Kidney (tissue), 14 donors: ENCODE results near the gene SCN2A. TPM values are rescaled to one million over a fixed set of nuclear protein-coding genes. Genes with fewer than 3 reads are reported as not detected.

Experiments
- DNase-seq, 5 donors: peaks; one replicate each; pipeline ENCODE4 v3.0.0-alpha.2; 2013 to 2020
- FAIRE-seq: peaks from 2 replicates; lab custom pipeline; 2012; peaks lifted over from hg19 to GRCh38; lab: Jason Lieb, UNC
- H3K27ac ChIP-seq, 2 donors: one replicate each; pipeline ENCODE4 v1.7.0; 2013; ENCODE audit warnings: low read depth in 2 of 2, low read length in 2 of 2, inconsistent platforms in 1 of 2
- H3K27me3 ChIP-seq: one replicate; pipeline ENCODE4 v1.7.1; 2013; ENCODE audit warnings: low read length, inconsistent platforms; ENCODE audit not compliant: control insufficient read depth, insufficient read depth
- H3K36me3 ChIP-seq, 3 donors: one replicate each; pipeline versions ENCODE4 v1.7.0 to v1.7.1; 2013; ENCODE audit warnings: low read length in 3 of 3, control low read depth in 1 of 3, inconsistent platforms in 1 of 3; ENCODE audit not compliant: insufficient read depth in 3 of 3, control insufficient read depth in 2 of 3
- H3K4me1 ChIP-seq, 3 donors: one replicate each; pipeline versions ENCODE4 v1.7.0 to v1.7.1; 2013; ENCODE audit warnings: low read length in 3 of 3, inconsistent platforms in 1 of 3, low read depth in 1 of 3; ENCODE audit not compliant: control insufficient read depth in 2 of 3, insufficient read depth in 2 of 3
- H3K4me3 ChIP-seq, 3 donors: one replicate each; pipeline versions ENCODE4 v1.7.0 to v1.8.1; 2013; ENCODE audit warnings: low read length in 3 of 3, control low read depth in 1 of 3, inconsistent platforms in 1 of 3
- H3K9ac ChIP-seq, 3 donors: one replicate each; pipeline versions ENCODE4 v1.7.0 to v1.7.1; 2013; ENCODE audit warnings: low read length in 3 of 3, control low read depth in 1 of 3, inconsistent platforms in 1 of 3
- H3K9me3 ChIP-seq, 3 donors: one replicate each; pipeline versions ENCODE4 v1.7.0 to v1.7.1; 2013; ENCODE audit warnings: low read length in 3 of 3, control low read depth in 1 of 3, inconsistent platforms in 1 of 3; ENCODE audit not compliant: control insufficient read depth in 2 of 3, insufficient read depth in 1 of 3
- CTCF ChIP-seq: IDR thresholded peaks from 3 replicates; pipeline ENCODE4 v1.5.1; 2012; ENCODE audit warnings: mild to moderate bottlenecking, moderate library complexity, borderline replicate concordance; ENCODE audit not compliant: insufficient read depth; ENCODE audit errors: extremely low read depth
- intact Hi-C: fragments of 100-400 bp; cut with DNase I; formaldehyde crosslinking; loops from one replicate; pipeline ENCODE4 v1.11.1; 2022
- polyA plus RNA-seq: library from polyadenylated mRNA; stranded (reverse); fragments of 350-450 nt; fragmentation: Illumina TruSeq; extraction: RNeasy Lipid Tissue Mini Kit (QIAGEN cat#74804); gene quantifications from one replicate; pipeline ENCODE4 v1.2.3, GENCODE V29; 2014; ENCODE audit warnings: low read depth, low replicate concordance; ENCODE audit not compliant: insufficient read depth
- total RNA-seq: library from RNA; stranded (reverse); fragmentation: NEBNext Ultra II Directional; extraction: Animal tissue kit (Norgen Biotek cat#: 25700); gene quantifications from one replicate; pipeline ENCODE4 v1.2.1, GENCODE V29; 2021
- donor health status: control.
- donor health status: control.
- donor health status: control.
- donor health status: control.
- donor health status: control.
- donor health status: DM: yes; HTN: yes; CAD: no.
- donor health status: Normal renal cell carcinoma (clear cell type).

Gene SCN2A
- total and polyA plus RNA-seq, 2 donors from 2014 or later, result 2.7 to 9.9 TPM

- Histone ChIP-seq H3K4me1 (no peaks in the 10 kb centered on the region), H3K36me3 (no peaks in the 10 kb centered on the region), H3K27ac (no peak overlapping the region), H3K9me3 (no peaks in the 10 kb centered on the region), H3K27me3 (no peaks in the 10 kb centered on the region), H3K9ac (no peak overlapping the region), H3K4me3 (no peak overlapping the region)
- FAIRE-seq, result no peak
- DNase-seq, result no peak
- intact Hi-C loops, result loop anchor here (10.0 kb wide), 1 partner anchor 193 kb away; no protein-coding TSS in a partner anchor
- no peak for TF ChIP-seq CTCF
Measured at GRCh38 chr2:165208094-165208493, 31.1 kb upstream of the SCN2A start.

GRCh38 chr2:165214093-165214492 is 25.1 kb upstream of the SCN2A start:
- no peaks in the 10 kb centered on the region for H3K27me3 ChIP-seq
- DNase-seq, result no peak
- no peak for FAIRE-seq
- intact Hi-C loops, result no loop called here
- no peak overlapping the region for H3K27ac ChIP-seq
- H3K4me1 ChIP-seq, result no peaks in the 10 kb centered on the region
- TF ChIP-seq CTCF, result no peak
- no peak overlapping the region for H3K4me3 ChIP-seq
- H3K9ac ChIP-seq, result no peak overlapping the region
- H3K9me3 ChIP-seq, result no peaks in the 10 kb centered on the region
- no peaks in the 10 kb centered on the region for H3K36me3 ChIP-seq

- no peak for TF ChIP-seq CTCF
- H3K9ac ChIP-seq, result no peak overlapping the region
- no peak overlapping the region for H3K4me3 ChIP-seq
- H3K27me3 ChIP-seq, result no peaks in the 10 kb centered on the region
- FAIRE-seq (no peak), DNase-seq (no peak)
- intact Hi-C loops, result no loop called here
- no peaks in the 10 kb centered on the region for H3K4me1 ChIP-seq
- H3K27ac ChIP-seq, result no peak overlapping the region
- no peaks in the 10 kb centered on the region for H3K36me3 ChIP-seq
- no peaks in the 10 kb centered on the region for H3K9me3 ChIP-seq
Measured at GRCh38 chr2:165219481-165219880, 19.7 kb upstream of the SCN2A start.

GRCh38 chr2:165224941-165225340 is 14.3 kb upstream of the SCN2A start:
- no peak for DNase-seq
- intact Hi-C loops, result no loop called here
- no peak for TF ChIP-seq CTCF
- no peaks in the 10 kb centered on the region for H3K27me3 ChIP-seq
- H3K27ac ChIP-seq, result no peak overlapping the region
- no peak for FAIRE-seq
- H3K4me3 ChIP-seq, result no peak overlapping the region
- no peaks in the 10 kb centered on the region for H3K9me3 ChIP-seq
- no peak overlapping the region for H3K9ac ChIP-seq
- no peaks in the 10 kb centered on the region for H3K4me1 ChIP-seq
- H3K36me3 ChIP-seq, result no peaks in the 10 kb centered on the region
